ENCODE results near the gene GGCX.

DNA sequence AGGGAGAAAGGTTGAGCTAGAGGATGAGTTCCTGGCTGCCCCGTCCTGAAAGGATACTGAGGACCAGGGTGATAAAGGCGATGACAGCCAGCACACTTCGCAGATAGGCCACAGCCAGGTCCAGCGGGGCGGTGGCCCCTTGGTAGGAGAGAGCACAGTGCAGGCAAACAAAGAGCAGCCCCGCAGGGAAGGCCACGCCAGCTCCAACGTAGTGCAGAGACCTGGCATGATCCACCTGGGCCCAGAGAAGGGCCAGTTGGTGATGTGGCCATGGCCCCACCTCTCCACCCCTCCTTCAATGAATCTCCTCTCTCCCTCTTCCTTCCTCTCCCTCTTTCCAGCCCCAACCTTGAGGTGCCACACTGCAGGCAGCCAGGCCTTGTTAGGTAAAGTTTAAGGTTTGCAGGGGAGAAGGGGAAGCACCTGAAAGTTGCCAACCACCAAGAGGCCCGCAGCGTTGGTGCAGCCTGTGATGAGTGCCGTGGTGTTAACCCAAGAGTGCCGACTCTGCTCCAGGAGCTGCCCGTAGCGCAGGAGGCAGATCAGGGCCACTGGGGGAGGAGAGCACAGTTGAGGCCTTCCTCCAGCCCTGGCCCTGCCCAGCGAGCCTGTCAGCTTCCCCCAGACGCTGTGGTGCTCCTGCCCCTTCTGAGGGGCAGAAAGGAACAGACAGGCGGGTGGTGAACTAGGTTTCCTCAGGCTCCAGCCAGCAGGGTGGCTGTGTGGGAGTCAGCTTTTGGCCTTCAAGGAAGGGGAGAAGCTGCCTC is 38.4 kb upstream of the GGCX start:
- no peak for TF ChIP-seq EP300 (IDR thresholded peaks at IDR 0.05; ENCODE audit: low read depth)
- TF ChIP-seq, protein P1, sequence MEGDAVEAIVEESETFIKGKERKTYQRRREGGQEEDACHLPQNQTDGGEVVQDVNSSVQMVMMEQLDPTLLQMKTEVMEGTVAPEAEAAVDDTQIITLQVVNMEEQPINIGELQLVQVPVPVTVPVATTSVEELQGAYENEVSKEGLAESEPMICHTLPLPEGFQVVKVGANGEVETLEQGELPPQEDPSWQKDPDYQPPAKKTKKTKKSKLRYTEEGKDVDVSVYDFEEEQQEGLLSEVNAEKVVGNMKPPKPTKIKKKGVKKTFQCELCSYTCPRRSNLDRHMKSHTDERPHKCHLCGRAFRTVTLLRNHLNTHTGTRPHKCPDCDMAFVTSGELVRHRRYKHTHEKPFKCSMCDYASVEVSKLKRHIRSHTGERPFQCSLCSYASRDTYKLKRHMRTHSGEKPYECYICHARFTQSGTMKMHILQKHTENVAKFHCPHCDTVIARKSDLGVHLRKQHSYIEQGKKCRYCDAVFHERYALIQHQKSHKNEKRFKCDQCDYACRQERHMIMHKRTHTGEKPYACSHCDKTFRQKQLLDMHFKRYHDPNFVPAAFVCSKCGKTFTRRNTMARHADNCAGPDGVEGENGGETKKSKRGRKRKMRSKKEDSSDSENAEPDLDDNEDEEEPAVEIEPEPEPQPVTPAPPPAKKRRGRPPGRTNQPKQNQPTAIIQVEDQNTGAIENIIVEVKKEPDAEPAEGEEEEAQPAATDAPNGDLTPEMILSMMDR (IDR thresholded peaks at IDR 0.05): no peak
